Aorta (tissue), 5 donors: ENCODE results near the gene DNMT3L. TPM values are rescaled to one million over a fixed set of nuclear protein-coding genes. Genes with fewer than 3 reads are reported as not detected.
A peak's percentile ranks its signal among the peaks of the same experiment; 100 is the strongest.

ENCODE experiments used
- ATAC-seq: fragments of 200-7000 bp; cut with Tn5 transposase; one replicate; pipeline ENCODE4 v1.9.1; 2022; ENCODE audit warnings: moderate library complexity; ENCODE audit not compliant: low FRiP score
- DNase-seq, 2 donors: peaks; one replicate each; pipeline ENCODE4 v3.0.0-alpha.2; 2020
- H3K27ac ChIP-seq, 2 donors: one replicate each; pipeline ENCODE4 v1.5.1; 2013; ENCODE audit warnings: low read length in 2 of 2, mild to moderate bottlenecking in 2 of 2, moderate library complexity in 2 of 2, control low read depth in 1 of 2, inconsistent platforms in 1 of 2, low read depth in 1 of 2
- H3K27me3 ChIP-seq, 2 donors: one replicate each; pipeline ENCODE4 v1.6.1; 2013; ENCODE audit warnings: control low read depth in 1 of 2, low read length in 1 of 2, mild to moderate bottlenecking in 1 of 2, moderate library complexity in 1 of 2; ENCODE audit not compliant: insufficient read depth in 2 of 2, control insufficient read depth in 1 of 2
- H3K36me3 ChIP-seq, 2 donors: one replicate each; pipeline ENCODE4 v1.6.1; 2013; ENCODE audit warnings: control low read depth in 1 of 2, low read length in 1 of 2, mild to moderate bottlenecking in 1 of 2; ENCODE audit not compliant: insufficient read depth in 2 of 2, control insufficient read depth in 1 of 2
- H3K4me1 ChIP-seq, 2 donors: one replicate each; pipeline ENCODE4 v1.6.1; 2013; ENCODE audit warnings: low read length in 2 of 2, control low read depth in 1 of 2, mild to moderate bottlenecking in 1 of 2, moderate library complexity in 1 of 2; ENCODE audit not compliant: insufficient read depth in 2 of 2, control insufficient read depth in 1 of 2
- H3K4me3 ChIP-seq, 2 donors: one replicate each; pipeline ENCODE4 v1.5.1; 2013; ENCODE audit warnings: low read length in 2 of 2, control low read depth in 1 of 2, mild to moderate bottlenecking in 1 of 2
- H3K9me3 ChIP-seq: one replicate; pipeline ENCODE4 v1.6.1; 2013; ENCODE audit warnings: mild to moderate bottlenecking, low read length; ENCODE audit not compliant: control insufficient read depth
- WGBS, 2 donors: extraction: QIAGEN DNeasy Blood & Tissue Kit; methylation state at CpG; one replicate each; pipeline ENCODE4 v1.1.7; 2013; 5-methylcytosine and 5-hydroxymethylcytosine counted together
- intact Hi-C, 2 donors: fragments of 100-400 bp; cut with DNase I; formaldehyde crosslinking; loops; one replicate each; pipeline versions ENCODE4 v1.14.2 to v1.15.0; 2022
- polyA plus RNA-seq, 2 donors: library from polyadenylated mRNA; stranded (reverse); fragments of 200-250 nt; gene quantifications; one replicate each; pipeline ENCODE4 v1.2.3, GENCODE V29; 2013
- total RNA-seq, 2 donors: library from RNA; stranded (reverse); fragmentation: NEBNext Ultra II Directional; extraction: Animal tissue kit (Norgen Biotek cat#: 25700); gene quantifications; one replicate each; pipeline ENCODE4 v1.2.1, GENCODE V29; 2021
- donor health status: healthy with polysubstance abuse.
- donor health status: Bipolar disorder and iron deficiency.
- donor health status: DM: no; HTN: no; CAD: no.
- donor health status: DM: no; HTN: no; CAD: no.
- donor health status: DM: yes; HTN: yes; CAD: no.

The DNMT3L gene
- total and polyA plus RNA-seq, 4 donors: not detected

- no peak overlapping the region for H3K27ac ChIP-seq
- intact Hi-C loops: no loop called here
- DNase-seq: peak; percentile 90 to 93
- H3K27me3 ChIP-seq: no peaks in the 10 kb centered on the region
- no peaks in the 10 kb centered on the region for H3K36me3 ChIP-seq
- no peak overlapping the region for H3K4me3 ChIP-seq
- WGBS, 2 donors: 26% methylated on average over 21 to 22 of the region's 22 CpGs
- no peaks in the 10 kb centered on the region for H3K4me1 ChIP-seq
- H3K9me3 ChIP-seq: no peaks in the 10 kb centered on the region
- peak; percentile 69 for ATAC-seq
Measured at GRCh38 chr21:44297525-44298290, 36.0 kb upstream of the DNMT3L start.

- Histone ChIP-seq H3K9me3 (no peaks in the 10 kb centered on the region), H3K4me3 (no peak overlapping the region), H3K27me3 (no peaks in the 10 kb centered on the region), H3K27ac (no peak overlapping the region), H3K4me1 (no peaks in the 10 kb centered on the region), H3K36me3 (no peaks in the 10 kb centered on the region)
- intact Hi-C loops: no loop called here
- WGBS, 2 donors: 77 to 82% methylated on average over 13 of the region's 13 CpGs
- DNase-seq: no peak
- ATAC-seq: no peak
Measured at GRCh38 chr21:44296916-44297315, 35.2 kb upstream of the DNMT3L start.

- H3K4me3 ChIP-seq: no peak overlapping the region
- ATAC-seq: no peak
- DNase-seq: no peak
- 85 to 88% methylated on average over 8 to 12 of the region's 12 CpGs for WGBS, 2 donors
- H3K9me3 ChIP-seq: no peaks in the 10 kb centered on the region
- H3K27ac ChIP-seq: no peak overlapping the region
- no peaks in the 10 kb centered on the region for H3K36me3 ChIP-seq
- no peaks in the 10 kb centered on the region for H3K4me1 ChIP-seq
- no peaks in the 10 kb centered on the region for H3K27me3 ChIP-seq
- intact Hi-C loops: no loop called here
Measured at GRCh38 chr21:44296103-44296519, 34.4 kb upstream of the DNMT3L start.

- no peak for ATAC-seq
- 89 to 92% methylated on average over 10 of the region's 10 CpGs for whole genome bisulfite sequencing, 2 donors
Measured at GRCh38 chr21:44295646-44296045, 33.9 kb upstream of the DNMT3L start.

GRCh38 chr21:44295163-44295573 lies 33.5 kb upstream of the DNMT3L start:
- Histone ChIP-seq H3K4me3 (no peak overlapping the region), H3K27me3 (no peaks in the 10 kb centered on the region), H3K27ac (no peak overlapping the region), H3K9me3 (no peaks in the 10 kb centered on the region), H3K4me1 (no peaks in the 10 kb centered on the region), H3K36me3 (no peaks in the 10 kb centered on the region)
- intact Hi-C loops: no loop called here
- ATAC-seq: no peak
- 83 to 84% methylated on average over 14 of the region's 14 CpGs for WGBS, 2 donors
- peak in 1 of 2 donors; percentile 53 for DNase-seq

More at GRCh38 chr21:44295646-44296045, 33.9 kb upstream of the DNMT3L start:
- Histone ChIP-seq H3K9me3 (no peaks in the 10 kb centered on the region), H3K4me3 (no peak overlapping the region), H3K27me3 (no peaks in the 10 kb centered on the region), H3K36me3 (no peaks in the 10 kb centered on the region), H3K27ac (no peak overlapping the region), H3K4me1 (no peaks in the 10 kb centered on the region)
- intact Hi-C loops: no loop called here
- DNase-seq: no peak

GRCh38 chr21:44294391-44295162 lies 32.9 kb upstream of the DNMT3L start:
- Histone ChIP-seq H3K27ac (no peak overlapping the region), H3K36me3 (no peaks in the 10 kb centered on the region), H3K27me3 (no peaks in the 10 kb centered on the region), H3K4me3 (no peak overlapping the region), H3K9me3 (no peaks in the 10 kb centered on the region), H3K4me1 (no peaks in the 10 kb centered on the region)
- intact Hi-C loops: no loop called here
- peak; percentile 80 to 90 for DNase-seq
- ATAC-seq: peak; percentile 20
- 41 to 42% methylated on average over 26 of the region's 26 CpGs for WGBS, 2 donors

- ATAC-seq (no peak), DNase-seq (peak in 1 of 2 donors; percentile 46)
- Histone ChIP-seq H3K4me3 (no peak overlapping the region), H3K27ac (no peak overlapping the region), H3K4me1 (no peaks in the 10 kb centered on the region), H3K36me3 (no peaks in the 10 kb centered on the region), H3K27me3 (no peaks in the 10 kb centered on the region), H3K9me3 (no peaks in the 10 kb centered on the region)
- 93 to 94% methylated on average over 31 to 33 of the region's 33 CpGs for WGBS, 2 donors
- intact Hi-C loops: no loop called here
Measured at GRCh38 chr21:44293551-44294231, 32.0 kb upstream of the DNMT3L start.

GRCh38 chr21:44292812-44293195 lies 31.1 kb upstream of the DNMT3L start:
- 89 to 90% methylated on average over 15 of the region's 15 CpGs for WGBS, 2 donors
- DNase-seq (peak in 1 of 2 donors; percentile 45), ATAC-seq (no peak)
- no peak overlapping the region for H3K27ac ChIP-seq
- H3K36me3 ChIP-seq: no peaks in the 10 kb centered on the region
- no peak overlapping the region for H3K4me3 ChIP-seq
- H3K4me1 ChIP-seq: no peaks in the 10 kb centered on the region
- H3K27me3 ChIP-seq: no peaks in the 10 kb centered on the region
- H3K9me3 ChIP-seq: no peaks in the 10 kb centered on the region
- intact Hi-C loops: no loop called here
